A673 (cell line): ENCODE results near the gene ANKRD12. TPM values are rescaled to one million over a fixed set of nuclear protein-coding genes. Genes with fewer than 3 reads are reported as not detected.
"Not testable (repeated sequence)": the region's sequence is repeated elsewhere in the genome, so short reads cannot be mapped to it uniquely, and the experiment has no call there.

Source experiments
- BruUV-seq: library from RNA; stranded (reverse); fragments of 400-500 nt; replicated peaks from 2 replicates; lab custom pipeline; 2021; lab: Mats Ljungman, UMichigan
- CTCF ChIA-PET: fragments of 300-600 bp; sonication (Branson Sonifier 250); formaldehyde crosslinking; loops from one replicate; lab custom pipeline; 2022; ENCODE audit warnings: antibody characterized with exemption; lab: Charles Lee
- POLR2A ChIA-PET: fragments of 300-600 bp; sonication (Branson Sonifier 250); formaldehyde crosslinking; loops from one replicate; lab custom pipeline; 2022; ENCODE audit warnings: antibody characterized with exemption; ENCODE audit not compliant: low non-redundant PET; lab: Charles Lee
- DNase-seq: peaks from one replicate; pipeline ENCODE4 v3.0.0-alpha.2; 2015; ENCODE audit warnings: low spot score
- H3K27ac ChIP-seq: fragments of 200-600 bp; sonication (generic); 2 replicates; pipeline ENCODE4 v1.5.1; 2016; ENCODE audit warnings: mixed run types, low read depth, mild to moderate bottlenecking, mixed read lengths, antibody characterized with exemption, low read length; ENCODE audit not compliant: poor library complexity, severe bottlenecking
- H3K27me3 ChIP-seq: fragments of 200-600 bp; sonication (generic); replicated peaks from 2 replicates; pipeline ENCODE4 v1.6.1; 2017; ENCODE audit warnings: mixed run types, low read depth, mild to moderate bottlenecking, mixed read lengths, antibody characterized with exemption, low read length; ENCODE audit not compliant: insufficient read depth, poor library complexity
- H3K36me3 ChIP-seq: fragments of 200-600 bp; sonication (generic); 2 replicates; pipeline ENCODE4 v1.6.1; 2016; ENCODE audit warnings: mixed run types, mild to moderate bottlenecking, mixed read lengths, antibody characterized with exemption, low read length; ENCODE audit not compliant: insufficient read depth, poor library complexity, severe bottlenecking
- H3K4me1 ChIP-seq: fragments of 200-600 bp; sonication (generic); 2 replicates; pipeline ENCODE4 v1.6.1; 2017; ENCODE audit warnings: mixed run types, mild to moderate bottlenecking, mixed read lengths, antibody characterized with exemption, low read length; ENCODE audit not compliant: insufficient read depth, poor library complexity, severe bottlenecking
- H3K4me3 ChIP-seq: fragments of 200-600 bp; sonication (generic); 2 replicates; pipeline ENCODE4 v1.5.1; 2016; ENCODE audit warnings: low read depth, mixed run types, mild to moderate bottlenecking, mixed read lengths, low read length; ENCODE audit not compliant: poor library complexity, severe bottlenecking
- H3K9me3 ChIP-seq: fragments of 200-600 bp; sonication (generic); 2 replicates; pipeline ENCODE4 v1.6.1; 2016; ENCODE audit warnings: mixed run types, low read depth, mild to moderate bottlenecking, mixed read lengths, antibody characterized with exemption, low read length; ENCODE audit not compliant: poor library complexity, severe bottlenecking
- EZH2 ChIP-seq: fragments of 200-600 bp; sonication (generic); IDR thresholded peaks from 2 replicates; pipeline ENCODE4 v1.6.1; 2017; ENCODE audit warnings: borderline replicate concordance, low read depth, mild to moderate bottlenecking, mixed read lengths, antibody characterized with exemption, low read length; ENCODE audit not compliant: poor library complexity, severe bottlenecking
- intact Hi-C: fragments of 100-400 bp; cut with micrococcal nuclease; formaldehyde crosslinking; loops from one replicate; pipeline ENCODE4 v1.10.0; 2022; ENCODE audit not compliant: unreplicated experiment
- total RNA-seq: library from RNA; stranded (reverse); gene quantifications from 2 replicates; pipeline ENCODE4 v1.2.3, GENCODE V29; 2021
- TF ChIP-seq, protein P1 (sequence below): fragments of 300-800, 200-600 bp; sonication (generic); conservative IDR thresholded peaks from 2 replicates; pipeline ENCODE4 v1.5.1; 2017; ENCODE audit warnings: low read depth, mild to moderate bottlenecking, antibody characterized with exemption, low read length, moderate library complexity, mixed read lengths

The ANKRD12 gene
- total RNA-seq, 1 experiment from 2014 or later, result 24.2 TPM

- H3K4me3 ChIP-seq, result no peak overlapping the region
- POLR2A ChIA-PET, result no interaction called here
- intact Hi-C loops, result no loop called here
- CTCF ChIA-PET, result no interaction called here
- H3K9me3 ChIP-seq, result no peaks in the 10 kb centered on the region
- H3K36me3 ChIP-seq, result no peaks in the 10 kb centered on the region
- no peaks in the 10 kb centered on the region for H3K27me3 ChIP-seq
- TF ChIP-seq, protein P1, sequence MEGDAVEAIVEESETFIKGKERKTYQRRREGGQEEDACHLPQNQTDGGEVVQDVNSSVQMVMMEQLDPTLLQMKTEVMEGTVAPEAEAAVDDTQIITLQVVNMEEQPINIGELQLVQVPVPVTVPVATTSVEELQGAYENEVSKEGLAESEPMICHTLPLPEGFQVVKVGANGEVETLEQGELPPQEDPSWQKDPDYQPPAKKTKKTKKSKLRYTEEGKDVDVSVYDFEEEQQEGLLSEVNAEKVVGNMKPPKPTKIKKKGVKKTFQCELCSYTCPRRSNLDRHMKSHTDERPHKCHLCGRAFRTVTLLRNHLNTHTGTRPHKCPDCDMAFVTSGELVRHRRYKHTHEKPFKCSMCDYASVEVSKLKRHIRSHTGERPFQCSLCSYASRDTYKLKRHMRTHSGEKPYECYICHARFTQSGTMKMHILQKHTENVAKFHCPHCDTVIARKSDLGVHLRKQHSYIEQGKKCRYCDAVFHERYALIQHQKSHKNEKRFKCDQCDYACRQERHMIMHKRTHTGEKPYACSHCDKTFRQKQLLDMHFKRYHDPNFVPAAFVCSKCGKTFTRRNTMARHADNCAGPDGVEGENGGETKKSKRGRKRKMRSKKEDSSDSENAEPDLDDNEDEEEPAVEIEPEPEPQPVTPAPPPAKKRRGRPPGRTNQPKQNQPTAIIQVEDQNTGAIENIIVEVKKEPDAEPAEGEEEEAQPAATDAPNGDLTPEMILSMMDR, result no peak
- TF ChIP-seq EZH2, result no peak
- no TSS peak for BruUV-seq
- H3K27ac ChIP-seq, result no peak overlapping the region
- no peaks in the 10 kb centered on the region for H3K4me1 ChIP-seq
- DNase-seq, result no peak
Measured at GRCh38 chr18:9090578-9090977, 46.0 kb upstream of the ANKRD12 start.

GRCh38 chr18:9091066-9091476 is 45.5 kb upstream of the ANKRD12 start:
- BruUV-seq, result no TSS peak
- Histone ChIP-seq H3K36me3 (no peaks in the 10 kb centered on the region), H3K27ac (no peak overlapping the region), H3K27me3 (no peaks in the 10 kb centered on the region), H3K4me3 (no peak overlapping the region), H3K9me3 (no peaks in the 10 kb centered on the region), H3K4me1 (no peaks in the 10 kb centered on the region)
- ChIA-PET CTCF (no interaction called here), POLR2A (no interaction called here)
- intact Hi-C loops, result no loop called here
- TF ChIP-seq EZH2, result no peak
- TF ChIP-seq, protein P1, result no peak
- DNase-seq, result no peak

- ChIA-PET CTCF (no interaction called here), POLR2A (no interaction called here)
- Histone ChIP-seq H3K27me3 (no peaks in the 10 kb centered on the region), H3K27ac (no peak overlapping the region), H3K36me3 (no peaks in the 10 kb centered on the region), H3K4me3 (no peak overlapping the region), H3K9me3 (no peaks in the 10 kb centered on the region), H3K4me1 (no peaks in the 10 kb centered on the region)
- TF ChIP-seq, protein P1, result no peak
- TF ChIP-seq EZH2, result no peak
- intact Hi-C loops, result no loop called here
- no TSS peak for BruUV-seq
- no peak for DNase-seq
Measured at GRCh38 chr18:9092665-9093064, 43.9 kb upstream of the ANKRD12 start.

GRCh38 chr18:9093109-9093508 is 43.5 kb upstream of the ANKRD12 start:
- intact Hi-C loops, H3K4me3 ChIP-seq, BruUV-seq, H3K36me3 ChIP-seq, DNase-seq, H3K4me1 ChIP-seq, POLR2A ChIA-PET, H3K27ac ChIP-seq, H3K27me3 ChIP-seq, H3K9me3 ChIP-seq, CTCF ChIA-PET: not testable (repeated sequence)
